ENCODE results near the gene LRGUK.

- TF ChIP-seq, protein P1, sequence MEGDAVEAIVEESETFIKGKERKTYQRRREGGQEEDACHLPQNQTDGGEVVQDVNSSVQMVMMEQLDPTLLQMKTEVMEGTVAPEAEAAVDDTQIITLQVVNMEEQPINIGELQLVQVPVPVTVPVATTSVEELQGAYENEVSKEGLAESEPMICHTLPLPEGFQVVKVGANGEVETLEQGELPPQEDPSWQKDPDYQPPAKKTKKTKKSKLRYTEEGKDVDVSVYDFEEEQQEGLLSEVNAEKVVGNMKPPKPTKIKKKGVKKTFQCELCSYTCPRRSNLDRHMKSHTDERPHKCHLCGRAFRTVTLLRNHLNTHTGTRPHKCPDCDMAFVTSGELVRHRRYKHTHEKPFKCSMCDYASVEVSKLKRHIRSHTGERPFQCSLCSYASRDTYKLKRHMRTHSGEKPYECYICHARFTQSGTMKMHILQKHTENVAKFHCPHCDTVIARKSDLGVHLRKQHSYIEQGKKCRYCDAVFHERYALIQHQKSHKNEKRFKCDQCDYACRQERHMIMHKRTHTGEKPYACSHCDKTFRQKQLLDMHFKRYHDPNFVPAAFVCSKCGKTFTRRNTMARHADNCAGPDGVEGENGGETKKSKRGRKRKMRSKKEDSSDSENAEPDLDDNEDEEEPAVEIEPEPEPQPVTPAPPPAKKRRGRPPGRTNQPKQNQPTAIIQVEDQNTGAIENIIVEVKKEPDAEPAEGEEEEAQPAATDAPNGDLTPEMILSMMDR (IDR thresholded peaks at IDR 0.05 in 8 of 11, conservative IDR thresholded peaks at IDR 0.05 in 3 of 11): no peak
- TF ChIP-seq POLR2A (IDR thresholded peaks at IDR 0.05): no peak
Observed at GRCh38 chr7:134176037-134176350, 48.9 kb downstream of the LRGUK start.

Data from spleen (tissue), 7 donors.